AML-193 (cell line): Measurements from ENCODE around the gene MTF1.
"Not testable (repeated sequence)": the region's sequence is repeated elsewhere in the genome, so short reads cannot be mapped to it uniquely, and the experiment has no call there.

Source experiments
- DNase-seq, 2 experiments: peaks; one replicate each; lab custom pipeline; 2025; lab: John Stamatoyannopoulos, UW

The MTF1 gene

GRCh38 chr1:37793773-37794371 lies 65.5 kb downstream of the MTF1 start, which contains the start of gene MANEAL:
TSS of gene MANEAL (plus strand) at chr1:37793847. CDS start at chr1:37794183, 336 bp downstream.
- peak; percentile 45 to 51 for DNase-seq

GRCh38 chr1:37792943-37793686 lies 66.3 kb downstream of the MTF1 start:
- no peak for DNase-seq

GRCh38 chr1:37782491-37782890 lies 76.9 kb downstream of the MTF1 start:
- no peak for DNase-seq

- no peak for DNase-seq
Observed at GRCh38 chr1:37778654-37779053, 80.7 kb downstream of the MTF1 start.

GRCh38 chr1:37776946-37777516 lies 82.4 kb downstream of the MTF1 start:
- no peak for DNase-seq

DNA sequence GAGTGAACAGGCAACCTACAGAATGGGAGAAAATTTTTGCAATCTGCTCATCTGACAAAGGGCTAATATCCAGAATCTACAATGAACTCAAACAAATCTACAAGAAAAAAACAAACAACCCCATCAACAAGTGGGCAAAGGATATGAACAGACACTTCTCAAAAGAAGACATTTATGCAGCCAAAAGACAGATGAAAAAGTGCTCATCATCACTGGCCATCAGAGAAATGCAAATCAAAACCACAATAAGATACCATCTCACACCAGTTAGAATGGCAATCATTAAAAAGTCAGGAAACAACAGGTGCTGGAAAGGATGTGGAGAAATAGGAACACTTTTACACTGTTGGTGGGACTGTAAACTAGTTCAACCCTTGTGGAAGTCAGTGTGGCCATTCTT lies 88.0 kb downstream of the MTF1 start:
- not testable (repeated sequence) for DNase-seq

GRCh38 chr1:37767488-37767887 lies 91.9 kb downstream of the MTF1 start:
- no peak for DNase-seq

- DNase-seq: no peak
Observed at GRCh38 chr1:37765916-37766664, 93.3 kb downstream of the MTF1 start.

DNA sequence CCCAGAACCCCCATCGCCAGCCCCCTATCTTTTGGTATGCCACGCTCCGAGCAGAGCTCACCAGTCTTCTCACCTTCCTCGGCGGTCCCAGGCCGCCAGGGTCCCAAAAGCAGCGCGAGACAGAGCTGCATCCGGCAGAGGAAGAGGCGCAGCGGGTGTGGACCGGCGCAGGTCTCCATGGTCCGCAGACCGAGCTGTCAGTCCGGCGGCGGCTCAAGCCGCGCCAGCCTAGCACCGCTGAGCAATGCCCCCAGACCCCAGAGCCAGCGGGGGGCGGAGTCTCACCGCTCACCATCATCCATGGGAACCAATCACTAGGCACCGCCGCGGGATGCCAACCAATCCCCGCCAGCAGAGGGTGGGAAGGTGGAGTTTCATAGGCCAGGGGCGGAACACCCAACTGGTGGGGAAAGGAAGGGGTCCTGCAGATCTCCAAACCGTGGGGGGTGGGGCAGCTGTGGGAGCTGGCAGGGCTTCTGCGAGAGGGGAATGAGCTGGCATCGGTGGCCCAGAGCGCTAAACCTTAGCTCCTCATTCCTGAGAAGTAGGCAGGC lies 94.4 kb downstream of the MTF1 start, which contains the start of gene EPHA10:
EPHA10 (minus strand) TSS at position 233 of the 554 bp plus-strand sequence; CDS start at position 179, 54 bp downstream.
- DNase-seq: no peak

DNA sequence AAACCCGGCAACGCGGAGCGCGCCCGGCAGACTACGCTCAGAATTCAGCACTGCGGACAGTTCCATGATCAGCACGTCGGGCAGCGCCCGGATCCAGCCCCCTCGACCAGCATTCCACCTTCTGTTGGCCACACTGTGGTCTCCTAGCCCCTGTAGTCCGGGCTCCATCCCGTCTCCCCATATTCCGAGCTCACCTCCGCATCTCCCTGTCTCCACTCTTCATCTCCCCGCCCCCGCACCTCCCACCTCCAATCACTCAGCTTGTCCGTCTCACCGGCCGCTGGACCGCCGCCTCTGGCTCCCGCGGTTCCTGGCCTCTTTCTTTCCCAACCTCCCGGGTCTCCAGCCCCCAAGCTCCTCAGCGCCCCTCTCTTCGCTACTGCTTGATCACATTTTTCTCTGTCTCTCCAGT lies 95.0 kb downstream of the MTF1 start:
- DNase-seq: no peak

DNA sequence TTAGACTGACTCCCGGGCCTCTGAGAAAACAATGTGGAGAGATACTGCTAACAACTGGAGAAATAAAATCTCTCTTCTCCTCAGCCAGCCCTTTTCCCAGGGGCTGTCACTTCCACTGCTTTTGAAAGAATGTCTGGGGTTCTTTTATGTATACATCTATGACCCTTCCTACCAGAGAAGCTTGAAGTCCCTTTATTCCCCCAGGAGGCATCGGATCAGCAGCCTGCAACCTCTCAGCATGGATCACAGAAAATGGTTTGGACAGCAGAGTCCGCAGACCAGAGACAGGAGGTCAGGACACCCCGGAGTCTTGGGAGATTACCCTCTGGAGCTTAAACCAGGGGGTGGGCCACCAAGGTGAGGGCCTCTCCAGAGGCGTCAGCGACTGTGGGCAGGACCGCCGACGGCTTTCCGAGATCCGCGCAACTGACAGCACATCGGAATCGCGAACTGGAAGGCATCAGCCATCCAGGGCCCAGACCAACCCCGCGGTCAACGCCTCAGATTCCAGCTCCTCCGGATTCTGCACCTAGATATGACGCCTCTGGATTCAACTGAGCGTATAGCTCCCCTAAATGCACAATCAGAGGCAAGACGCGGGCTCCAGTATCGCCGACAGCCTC lies 95.5 kb downstream of the MTF1 start:
- DNase-seq: no peak

GRCh38 chr1:37762516-37762915 lies 96.9 kb downstream of the MTF1 start:
- no peak for DNase-seq

- no peak for DNase-seq
Observed at GRCh38 chr1:37761416-37762095, 97.8 kb downstream of the MTF1 start.
